Left renal pelvis (tissue), 4 donors: ENCODE measurements around the gene SDCBP2. TPM values are rescaled to one million over a fixed set of nuclear protein-coding genes. Genes with fewer than 3 reads are reported as not detected.

Source experiments
- DNase-seq, 4 donors: peaks; one replicate each; pipeline ENCODE4 v3.0.0-alpha.2; 2013; ENCODE audit warnings: low read depth in 4 of 4, low spot score in 3 of 4
- polyA plus RNA-seq, 4 donors: library from polyadenylated mRNA; unstranded; fragments of 120-200 nt; gene quantifications; one replicate each; pipeline ENCODE4 v1.2.1, GENCODE V29; 2013; ENCODE audit not compliant: insufficient read length in 4 of 4

SDCBP2 gene
- polyA plus RNA-seq, 4 donors = 1.4 to 2.8 (median 2.0) TPM

DNA sequence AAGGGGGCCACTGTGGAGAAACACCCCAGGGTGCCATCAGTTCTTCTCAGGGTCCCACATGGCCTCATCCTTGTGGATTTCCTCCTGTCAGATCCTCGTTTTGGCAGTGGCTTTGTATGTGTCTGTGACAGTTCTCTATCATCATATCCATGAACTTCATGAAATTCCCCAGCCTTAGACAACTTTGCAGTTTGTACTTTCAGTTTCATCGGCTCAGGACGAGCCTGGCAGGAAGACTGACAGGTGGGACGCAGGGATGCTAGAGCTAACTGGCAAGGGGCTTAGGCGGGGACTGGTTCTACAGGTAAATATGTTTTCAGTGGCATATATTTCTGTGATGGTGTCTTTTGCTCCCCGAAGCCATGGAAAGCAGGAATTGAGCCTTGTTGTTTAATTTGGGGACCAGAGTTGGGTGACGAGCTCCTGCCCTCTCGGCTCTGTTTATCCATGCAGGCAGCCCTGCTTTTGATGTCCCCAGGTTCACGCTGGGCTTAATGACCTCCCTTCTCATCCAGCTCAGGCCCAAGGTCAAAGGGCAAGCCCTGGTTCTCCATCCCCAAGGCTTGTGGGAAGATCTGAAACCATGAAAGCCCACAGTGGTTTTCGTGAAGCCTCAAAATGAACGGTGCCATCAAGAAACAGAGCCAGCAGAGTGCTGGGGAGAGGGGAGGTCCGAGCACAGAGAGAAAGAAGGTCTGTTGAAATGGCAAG lies 11.2 kb downstream of the SDCBP2 start:
- DNase-seq = no peak

DNA sequence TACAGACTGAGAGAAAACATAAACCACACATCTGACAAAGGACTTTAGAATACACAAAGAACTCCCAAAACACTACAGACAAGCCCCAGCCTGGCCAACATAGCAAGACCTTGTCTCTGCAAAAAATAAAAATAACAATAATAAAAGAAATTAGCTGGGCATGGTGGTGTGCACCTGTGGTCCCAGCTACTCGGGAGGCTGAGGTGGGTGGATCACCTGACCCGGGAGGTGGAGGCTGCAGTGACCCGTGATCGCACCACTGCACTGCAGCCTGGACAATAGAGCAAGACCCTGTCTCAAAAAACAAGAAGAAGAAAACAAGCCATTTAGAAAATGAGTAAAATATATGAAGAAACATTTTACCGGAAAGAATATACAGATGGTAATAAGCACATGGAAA lies 13.1 kb downstream of the SDCBP2 start:
- DNase-seq = no peak

DNA sequence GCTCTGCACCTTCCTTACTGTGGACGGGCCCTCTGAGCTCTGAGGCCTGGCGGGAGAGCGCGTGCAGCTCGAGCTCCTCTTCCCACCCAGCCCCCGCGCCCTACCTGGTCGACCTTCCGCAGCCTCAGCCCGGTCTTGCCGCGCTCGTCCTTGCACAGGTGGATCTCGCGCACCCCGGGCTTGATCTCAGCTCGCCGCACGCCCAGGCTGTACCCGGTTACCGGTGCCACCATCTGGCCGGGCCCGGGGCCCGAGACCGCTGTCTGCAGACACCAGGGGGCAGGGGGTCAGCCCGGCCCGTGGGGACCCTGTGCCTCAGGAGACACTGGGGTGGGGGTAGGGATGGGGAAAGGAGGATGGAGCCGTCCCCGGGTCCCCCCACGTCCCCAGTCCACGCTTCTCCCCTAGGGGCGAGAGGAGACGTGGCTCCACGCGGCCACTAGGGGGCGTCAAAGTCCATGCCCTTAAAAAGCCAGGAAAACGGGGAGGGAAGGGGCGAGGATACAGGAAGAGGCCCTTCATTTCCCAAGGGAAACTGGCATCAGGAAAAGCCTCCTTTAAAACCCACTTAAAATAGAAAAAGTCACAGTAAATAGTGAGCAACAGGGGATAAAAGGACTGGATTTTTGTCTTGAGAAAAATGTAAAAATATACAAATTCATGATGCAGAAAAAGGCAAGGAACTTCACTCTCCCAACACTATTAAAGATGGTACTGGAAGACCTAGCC lies 15.5 kb downstream of the SDCBP2 start:
- peak in 2 of 4 donors; percentile 53 to 66 for DNase-seq

DNA sequence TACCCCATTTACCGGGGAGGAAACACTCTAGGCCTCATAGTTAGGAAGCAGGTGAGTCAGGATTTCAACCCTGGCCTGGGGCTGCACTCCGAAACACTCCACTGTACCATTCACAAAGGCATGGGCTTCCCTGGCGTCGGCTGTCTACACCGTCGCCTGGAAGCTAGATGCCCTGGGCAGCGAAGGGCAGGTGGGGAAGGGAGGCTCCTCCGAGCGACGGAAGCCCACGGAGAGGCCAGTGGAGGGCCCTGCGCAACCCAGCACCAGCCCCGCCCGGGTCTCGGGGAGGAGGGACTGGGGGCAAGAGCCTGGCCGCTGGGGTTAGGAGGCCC lies 16.1 kb downstream of the SDCBP2 start:
- DNase-seq = no peak

DNA sequence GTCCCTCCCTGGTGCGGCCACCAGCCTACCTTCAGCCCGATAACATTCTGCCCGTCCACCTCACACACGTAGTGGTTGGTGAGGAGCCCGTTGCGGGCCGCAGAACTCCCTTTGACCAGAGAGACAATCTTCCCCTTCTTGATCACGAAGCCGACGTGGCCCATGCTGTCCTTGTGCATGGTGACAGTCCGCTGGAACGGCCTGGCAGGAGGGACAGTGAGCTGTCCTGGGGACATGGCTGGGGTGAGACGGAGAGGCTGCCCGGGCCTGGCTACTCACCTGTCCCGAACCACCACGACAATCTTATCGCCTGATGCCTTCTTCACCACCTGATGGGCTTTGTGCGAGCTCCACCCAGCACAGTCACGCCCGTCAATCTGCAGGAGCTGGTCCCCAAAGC lies 16.6 kb downstream of the SDCBP2 start:
- DNase-seq = no peak

DNA sequence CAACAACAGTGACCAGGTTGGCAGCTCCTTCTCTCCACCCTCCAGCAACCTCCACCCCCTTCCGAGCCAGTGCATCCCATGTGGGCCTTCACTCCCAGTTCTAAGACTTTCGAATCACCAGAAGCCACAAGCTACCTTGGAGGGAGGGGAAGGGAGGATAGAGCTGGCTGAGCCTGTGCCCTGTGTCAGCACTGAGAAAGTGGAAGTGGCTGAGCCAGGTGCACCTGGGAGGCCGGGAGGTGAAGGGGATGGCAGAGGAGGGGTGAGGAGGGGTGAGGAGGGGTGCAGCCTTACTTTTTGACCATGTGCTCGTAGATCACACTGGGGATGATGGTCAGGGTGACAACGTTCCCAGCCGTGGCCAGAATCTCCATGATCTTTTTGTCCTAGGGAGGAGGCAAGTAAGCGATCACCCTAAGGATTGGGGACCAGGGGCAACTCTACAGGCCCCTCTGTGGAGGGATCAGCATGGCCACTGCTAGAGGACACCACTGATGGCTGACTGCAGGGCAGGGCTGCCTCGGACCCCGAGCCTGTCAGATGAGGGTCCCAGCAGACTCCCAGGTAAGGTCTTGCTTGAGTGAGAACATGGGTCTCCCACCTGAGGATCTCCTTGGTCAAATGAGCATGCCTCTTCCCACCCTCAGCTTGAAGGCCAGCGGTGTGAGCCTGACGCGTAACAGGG lies 18.3 kb downstream of the SDCBP2 start:
- no peak for DNase-seq

DNA sequence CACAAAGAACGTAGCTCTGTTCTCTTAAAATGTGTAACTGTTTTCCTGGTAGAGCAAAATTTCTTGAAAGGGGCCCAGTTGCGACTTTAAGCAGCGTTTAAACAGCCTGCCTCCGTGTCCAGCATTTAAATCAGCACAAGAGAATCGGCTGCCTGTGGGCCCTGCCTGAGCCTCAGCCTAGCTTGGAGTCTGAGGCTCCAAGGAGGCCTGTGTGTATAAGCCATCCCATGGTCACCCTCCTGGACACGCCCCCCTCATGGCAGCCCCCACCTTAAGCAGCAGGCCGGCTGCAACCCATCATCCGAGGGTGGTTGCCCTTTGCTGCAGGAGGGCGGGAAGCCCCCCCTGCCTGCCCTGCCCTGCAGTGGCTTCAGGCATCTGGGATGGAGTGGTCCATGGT lies 18.9 kb downstream of the SDCBP2 start:
- DNase-seq = no peak

DNA sequence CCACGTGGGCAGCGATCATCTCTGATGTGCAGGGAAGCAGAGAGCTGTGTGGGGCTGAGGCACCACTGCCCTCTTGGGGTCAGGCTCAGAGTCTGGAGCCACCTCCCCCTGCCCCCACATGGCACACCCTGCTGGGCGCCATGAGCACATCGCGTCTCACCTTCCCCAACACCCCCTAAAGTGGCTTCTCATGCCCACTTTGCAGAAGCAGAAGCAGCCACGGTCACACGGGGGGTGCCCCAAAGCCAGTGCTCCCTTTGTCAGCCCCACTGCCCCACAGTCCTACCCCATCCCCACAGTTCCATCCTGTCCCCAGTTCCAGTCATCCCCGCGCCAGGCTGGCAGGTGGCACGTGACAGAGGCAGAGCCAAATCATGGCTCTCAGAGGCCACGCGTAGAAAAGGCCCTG lies 19.5 kb downstream of the SDCBP2 start:
- no peak for DNase-seq

DNA sequence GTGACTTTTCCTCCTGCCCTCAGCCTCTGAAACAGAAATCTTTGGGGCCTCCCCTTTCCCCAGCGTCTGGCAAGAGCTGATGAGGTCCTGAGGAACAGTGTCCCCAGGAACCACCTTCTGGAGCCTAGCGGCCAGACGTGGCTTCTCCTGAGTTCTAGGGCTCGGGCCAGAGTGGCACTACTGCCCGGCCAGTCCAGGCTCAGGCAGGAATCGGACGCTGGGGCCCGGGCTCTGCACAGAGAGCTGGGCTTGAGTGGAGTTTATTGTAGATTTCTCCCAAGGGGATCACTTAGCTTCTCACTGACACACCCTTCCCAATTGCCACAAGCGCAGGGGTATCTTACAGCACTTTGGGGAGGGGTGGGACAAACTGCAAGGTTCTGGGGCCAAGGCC lies 20.2 kb downstream of the SDCBP2 start:
- no peak for DNase-seq

DNA sequence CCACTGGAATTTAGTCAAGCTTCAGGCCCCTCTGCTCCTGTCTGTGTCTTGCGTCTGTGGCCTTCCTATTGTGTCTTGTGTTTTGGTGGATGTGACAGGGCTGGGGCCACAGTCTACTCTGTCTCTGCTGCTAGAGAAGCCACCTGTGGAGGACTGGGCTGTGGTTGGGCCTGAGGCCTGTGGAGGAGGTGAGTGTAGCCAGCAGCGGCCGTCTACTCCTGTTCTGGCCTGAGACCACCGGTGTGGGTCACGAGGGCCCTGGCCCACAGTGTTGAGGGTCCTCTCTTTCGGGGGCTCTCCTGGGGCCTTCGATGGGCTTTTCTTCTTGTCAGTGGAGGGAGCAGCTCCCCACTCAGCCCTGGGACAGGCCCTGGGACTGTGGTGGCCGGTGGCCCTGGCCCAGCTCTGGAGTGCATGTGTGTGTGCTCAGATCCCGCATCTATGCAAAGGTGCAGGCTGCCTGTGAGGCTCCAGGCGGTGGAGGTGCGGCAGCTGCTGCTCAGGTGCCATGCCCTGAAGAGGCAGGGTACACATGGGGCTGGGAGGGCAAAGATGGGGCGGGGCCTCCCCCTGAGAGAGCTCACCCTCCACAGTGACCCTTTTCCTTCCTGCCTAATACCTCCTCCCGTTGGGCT lies 20.8 kb downstream of the SDCBP2 start:
- DNase-seq = no peak

DNA sequence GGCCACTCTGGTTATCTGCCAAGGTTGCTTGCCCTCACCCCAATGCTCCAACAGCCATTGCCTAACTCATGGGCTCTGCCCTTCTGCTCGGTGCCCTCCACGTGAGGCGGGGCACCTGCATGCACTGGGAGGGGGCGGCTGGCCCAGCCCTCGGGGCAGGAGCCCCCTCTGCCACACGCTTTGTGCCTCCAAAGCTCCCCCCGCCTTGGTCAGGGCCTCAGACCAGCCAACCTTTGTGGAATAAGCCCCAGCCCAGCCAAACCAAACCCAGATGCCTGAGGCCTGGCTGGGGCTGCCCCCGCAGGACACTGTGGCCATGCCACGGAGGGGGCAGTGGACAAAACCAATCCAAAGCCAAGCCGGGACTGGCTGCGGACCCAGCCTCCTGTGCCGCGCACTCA lies 21.4 kb downstream of the SDCBP2 start:
- DNase-seq = no peak

DNA sequence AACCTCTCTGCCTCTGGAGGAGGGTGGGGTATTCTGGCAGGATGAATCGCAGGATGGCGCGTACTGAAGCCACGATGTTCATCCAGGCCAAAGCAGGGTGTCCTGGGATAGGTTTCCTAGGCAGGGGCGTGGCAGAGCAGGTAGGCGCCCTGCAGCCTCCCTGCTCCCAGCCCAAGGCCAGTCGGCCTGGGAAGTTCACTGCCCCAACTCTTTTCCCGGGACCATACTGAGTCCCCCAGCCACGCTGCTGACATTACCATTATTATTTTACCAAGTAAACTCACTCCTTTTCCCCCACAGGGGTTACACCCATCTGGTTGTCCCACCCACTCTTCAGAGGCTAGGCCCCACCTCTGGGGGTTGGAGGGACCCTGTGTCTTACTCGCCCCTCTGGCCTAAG lies 21.8 kb downstream of the SDCBP2 start:
- DNase-seq = no peak

DNA sequence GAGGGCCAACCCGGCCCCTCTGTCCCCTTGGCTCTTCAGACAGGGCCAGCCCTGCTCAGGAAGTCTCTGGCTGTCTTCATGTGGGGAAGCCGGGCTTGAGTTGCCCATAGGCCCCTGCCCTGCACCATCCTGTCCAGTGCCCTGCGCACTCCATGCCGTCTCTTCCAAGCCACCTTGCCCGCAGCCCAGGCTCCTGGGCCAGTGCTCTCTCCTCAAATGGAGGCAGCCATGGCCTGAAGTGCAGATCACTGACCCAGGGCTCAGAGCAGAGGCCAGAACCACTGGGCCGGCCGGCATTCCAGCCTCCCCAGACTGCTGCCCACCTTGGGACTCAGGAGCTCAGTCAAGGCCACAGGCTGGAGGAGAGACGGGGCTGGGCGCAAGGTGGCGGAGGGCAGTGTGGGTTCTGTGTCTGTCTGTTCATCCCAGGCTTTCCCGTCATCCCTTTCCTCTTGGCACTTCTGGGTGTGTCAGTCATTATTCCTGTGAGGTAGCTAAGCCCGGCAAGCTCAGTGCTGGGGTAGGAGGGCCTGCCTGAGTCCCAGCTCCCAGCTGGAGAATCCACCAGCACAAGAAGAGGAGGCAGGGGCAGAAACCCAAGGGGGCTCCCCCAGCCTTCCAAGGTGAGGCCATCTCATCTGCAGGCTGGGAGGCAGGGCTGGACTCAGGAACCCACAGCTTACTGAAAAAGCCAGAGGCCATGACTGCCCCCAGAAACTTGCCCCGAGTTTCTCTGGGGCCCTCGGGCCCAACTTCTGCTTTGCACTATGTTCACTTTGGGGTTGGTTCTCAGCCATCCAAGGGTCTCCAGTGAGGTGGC lies 22.4 kb downstream of the SDCBP2 start:
- DNase-seq = no peak

DNA sequence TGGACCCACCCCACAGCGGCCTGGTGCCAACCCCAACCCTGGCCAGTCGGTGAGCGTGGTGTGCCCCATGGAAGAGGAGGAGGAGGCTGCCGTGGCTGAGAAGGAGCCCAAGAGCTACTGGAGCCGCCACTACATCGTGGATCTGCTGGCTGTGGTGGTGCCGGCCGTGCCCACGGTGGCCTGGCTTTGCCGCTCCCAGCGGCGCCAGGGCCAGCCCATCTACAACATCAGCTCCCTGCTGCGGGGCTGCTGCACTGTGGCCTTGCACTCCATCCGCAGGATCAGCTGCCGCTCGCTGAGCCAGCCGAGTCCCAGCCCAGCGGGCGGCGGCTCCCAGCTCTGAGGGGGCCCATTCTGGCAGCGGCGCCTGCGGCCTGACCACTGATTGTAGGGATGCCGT lies 23.2 kb downstream of the SDCBP2 start:
- DNase-seq = no peak

DNA sequence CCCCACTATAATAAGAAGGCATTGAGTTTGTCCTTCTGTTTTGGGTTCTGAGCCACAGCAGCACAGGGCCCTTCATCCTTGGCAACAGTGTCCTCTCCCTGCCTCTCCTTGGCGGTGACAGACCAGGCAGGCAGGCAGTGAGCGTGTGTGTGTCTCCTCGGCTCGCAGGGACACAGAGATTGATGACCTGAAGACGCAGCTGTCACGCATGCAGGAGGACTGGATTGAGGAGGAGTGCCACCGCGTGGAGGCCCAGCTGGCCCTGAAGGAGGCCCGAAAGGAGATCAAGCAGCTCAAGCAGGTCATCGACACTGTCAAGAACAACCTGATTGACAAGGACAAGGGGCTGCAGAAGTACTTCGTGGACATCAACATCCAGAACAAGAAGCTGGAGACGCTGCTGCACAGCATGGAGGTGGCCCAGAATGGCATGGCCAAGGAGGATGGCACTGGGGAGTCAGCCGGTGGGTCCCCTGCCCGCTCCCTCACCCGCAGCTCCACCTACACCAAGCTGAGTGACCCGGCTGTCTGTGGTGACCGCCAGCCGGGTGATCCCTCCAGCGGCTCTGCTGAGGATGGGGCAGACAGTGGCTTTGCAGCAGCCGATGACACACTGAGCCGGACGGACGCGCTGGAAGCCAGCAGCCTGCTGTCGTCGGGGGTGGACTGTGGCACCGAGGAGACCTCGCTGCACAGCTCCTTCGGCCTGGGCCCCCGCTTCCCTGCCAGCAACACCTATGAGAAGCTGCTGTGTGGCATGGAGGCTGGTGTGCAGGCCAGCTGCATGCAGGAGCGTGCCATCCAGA lies 24.0 kb downstream of the SDCBP2 start:
- no peak for DNase-seq

DNA sequence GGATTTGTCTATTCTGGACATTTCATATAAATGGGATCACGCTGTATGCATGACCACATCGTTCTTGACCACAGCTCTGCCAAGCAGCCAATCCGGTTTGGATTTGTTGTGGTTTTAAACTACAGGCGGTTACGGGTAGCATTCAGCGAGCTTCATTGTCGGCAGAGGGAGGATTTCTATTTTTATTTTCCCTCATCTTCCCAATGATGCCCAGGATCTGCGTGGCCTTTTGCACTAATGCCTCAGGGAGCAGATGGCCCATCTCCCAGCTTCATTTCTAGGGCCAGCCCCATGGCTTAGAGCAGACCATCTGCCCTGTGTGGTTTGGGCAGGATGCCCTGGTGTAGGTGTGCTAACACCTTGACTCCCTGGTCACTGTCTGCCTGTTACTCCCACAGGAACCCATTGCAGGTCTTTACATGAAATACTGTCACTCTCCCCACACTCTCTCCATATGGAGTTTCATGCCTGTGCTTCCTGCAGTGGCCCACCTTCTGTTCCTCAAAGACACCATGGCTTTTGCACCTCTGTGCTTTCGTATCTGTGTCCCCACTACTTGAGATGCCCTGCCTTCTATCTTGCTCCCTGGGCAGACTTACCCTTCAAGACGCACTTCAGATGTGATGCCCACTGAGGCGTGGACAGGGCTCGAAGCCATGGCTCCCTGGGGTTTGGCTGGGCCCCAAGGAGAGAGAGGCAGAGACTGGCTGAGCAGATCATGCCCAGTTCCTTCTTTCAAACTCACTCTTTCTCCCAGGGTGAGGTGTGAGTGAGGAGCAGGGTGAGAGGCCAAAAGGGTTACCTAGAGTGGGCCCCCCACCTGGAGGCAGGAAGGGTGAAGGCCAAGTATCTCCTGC lies 26.0 kb downstream of the SDCBP2 start:
- no peak for DNase-seq

DNA sequence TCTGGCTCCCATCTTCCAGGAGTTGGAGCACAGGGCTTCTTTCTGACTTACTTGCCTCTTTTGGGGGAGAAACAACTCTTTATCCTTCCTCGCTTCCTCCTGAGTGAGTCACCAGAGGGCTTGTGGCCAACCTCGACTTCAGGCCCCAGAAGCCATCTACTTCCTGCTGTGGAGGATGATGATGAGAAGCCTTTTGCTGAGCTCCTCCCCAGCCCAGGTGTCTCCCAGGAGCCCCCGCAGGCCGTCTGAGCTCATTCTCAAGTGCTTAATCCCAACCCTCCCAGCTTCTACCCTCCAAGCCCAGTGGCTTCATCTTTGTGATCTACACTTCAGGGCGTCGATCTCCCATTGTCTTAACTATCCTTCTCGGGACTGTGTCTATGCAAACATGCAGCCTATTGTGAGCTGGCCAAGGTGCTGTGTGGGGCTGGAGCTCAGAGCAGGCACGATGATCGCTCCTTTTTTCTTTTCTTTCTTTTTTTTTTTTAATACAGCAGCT lies 27.9 kb downstream of the SDCBP2 start:
- DNase-seq = no peak

DNA sequence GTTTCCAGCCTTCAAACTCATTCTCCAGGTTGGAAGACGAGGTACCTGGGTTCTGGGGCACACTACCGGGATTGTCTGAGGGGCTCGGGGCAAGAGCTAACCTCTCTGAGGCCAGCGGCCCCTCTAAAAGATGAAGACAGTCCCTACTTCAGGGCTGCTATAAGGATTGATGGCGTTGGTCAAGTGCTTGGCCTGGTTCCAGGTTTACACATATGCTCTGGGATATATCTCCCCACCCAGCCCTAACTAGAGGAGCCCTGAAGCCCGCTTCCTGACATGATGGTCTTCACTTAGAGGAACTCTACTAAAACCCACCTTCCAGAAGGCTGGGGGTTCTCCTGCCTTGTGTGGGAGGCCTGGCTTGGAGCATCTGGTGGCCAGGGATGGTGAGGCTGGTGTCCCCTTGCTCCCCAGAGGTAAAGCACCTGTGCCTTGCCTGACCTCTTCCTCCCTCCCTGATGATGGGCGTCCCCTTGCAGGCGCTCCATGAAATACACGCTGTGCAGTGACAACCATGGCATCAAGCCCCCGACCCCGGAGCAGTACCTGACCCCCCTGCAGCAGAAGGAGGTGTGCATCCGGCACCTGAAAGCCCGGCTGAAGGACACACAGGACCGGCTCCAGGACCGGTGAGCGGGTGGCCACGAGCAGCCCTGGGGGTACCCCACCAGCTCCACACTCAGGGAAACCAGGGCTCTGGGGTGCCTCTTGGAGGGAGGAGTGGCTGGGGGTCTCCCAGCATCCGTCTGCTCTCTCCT lies 28.7 kb downstream of the SDCBP2 start:
- no peak for DNase-seq
